NCI-H774 (cell line): ENCODE measurements around the gene MTMR10.

ENCODE experiments used
- DNase-seq: peaks from one replicate; lab custom pipeline; 2025; lab: John Stamatoyannopoulos, UW

The MTMR10 gene

GRCh38 chr15:30991255-30992235 is at the start of gene MTMR10:
TSS of gene MTMR10 (minus strand) at chr15:30991628. CDS start at chr15:30991506, 122 bp downstream.
- DNase-seq = peak; percentile 75

GRCh38 chr15:31040611-31041010 is 49.2 kb upstream of the MTMR10 start:
- no peak for DNase-seq

- DNase-seq = no peak
Observed at GRCh38 chr15:31039961-31040360, 48.5 kb upstream of the MTMR10 start.

GRCh38 chr15:31037731-31038477 is 46.5 kb upstream of the MTMR10 start:
- DNase-seq = no peak

- DNase-seq = no peak
Observed at GRCh38 chr15:31036783-31037182, 45.4 kb upstream of the MTMR10 start.

- DNase-seq = no peak
Observed at GRCh38 chr15:31035610-31036009, 44.2 kb upstream of the MTMR10 start.

GRCh38 chr15:31034152-31034551 is 42.7 kb upstream of the MTMR10 start:
- DNase-seq = no peak

GRCh38 chr15:31032961-31033371 is 41.5 kb upstream of the MTMR10 start:
- DNase-seq = no peak

- DNase-seq = no peak
Observed at GRCh38 chr15:31031471-31032067, 40.1 kb upstream of the MTMR10 start.

GRCh38 chr15:31027910-31028578 is 36.6 kb upstream of the MTMR10 start:
- no peak for DNase-seq

GRCh38 chr15:31025996-31026395 is 34.6 kb upstream of the MTMR10 start:
- no peak for DNase-seq

GRCh38 chr15:31024979-31025378 is 33.6 kb upstream of the MTMR10 start:
- no peak for DNase-seq

- DNase-seq = no peak
Observed at GRCh38 chr15:31024330-31024729, 32.9 kb upstream of the MTMR10 start.

GRCh38 chr15:31023841-31024240 is 32.4 kb upstream of the MTMR10 start:
- DNase-seq = no peak

- no peak for DNase-seq
Observed at GRCh38 chr15:31021067-31021665, 29.7 kb upstream of the MTMR10 start.

GRCh38 chr15:31020542-31020941 is 29.1 kb upstream of the MTMR10 start:
- no peak for DNase-seq

- DNase-seq = no peak
Observed at GRCh38 chr15:31019986-31020385, 28.6 kb upstream of the MTMR10 start.

- DNase-seq = no peak
Observed at GRCh38 chr15:31017311-31017710, 25.9 kb upstream of the MTMR10 start.

- DNase-seq = peak; percentile 52
Observed at GRCh38 chr15:31016446-31016915, 25.1 kb upstream of the MTMR10 start.

GRCh38 chr15:31014608-31014925 is 23.1 kb upstream of the MTMR10 start:
- DNase-seq = no peak

GRCh38 chr15:31013863-31014607 is 22.6 kb upstream of the MTMR10 start:
- no peak for DNase-seq
